GM23338 (cell line): Measurements from ENCODE around the gene COL25A1. TPM values are rescaled to one million over a fixed set of nuclear protein-coding genes. Genes with fewer than 3 reads are reported as not detected.

ENCODE experiments used
- ATAC-seq: fragments of 200-7000 bp; cut with Tn5 transposase; 3 replicates; pipeline ENCODE4 v1.9.1; 2020
- DNase-seq: peaks from one replicate; pipeline ENCODE4 v3.0.0-alpha.2; 2015; ENCODE audit warnings: low spot score
- H2AFZ ChIP-seq: fragments of 200-600 bp; sonication (generic); 2 replicates; pipeline ENCODE4 v1.8.0; 2016; ENCODE audit warnings: antibody characterized with exemption, mild to moderate bottlenecking, moderate library complexity
- H3F3A ChIP-seq: fragments of 200-600 bp; sonication (generic); replicated peaks from 2 replicates; pipeline ENCODE4 v1.8.0; 2017; ENCODE audit warnings: antibody characterized with exemption, mixed run types, low read depth
- H3K27ac ChIP-seq: fragments of 200-600 bp; sonication (generic); 2 replicates; pipeline ENCODE4 v1.6.1; 2016; ENCODE audit warnings: low read depth
- H3K27me3 ChIP-seq: fragments of 200-600 bp; sonication (generic); 2 replicates; pipeline ENCODE4 v1.8.0; 2016; ENCODE audit warnings: mild to moderate bottlenecking, mixed run types, moderate library complexity; ENCODE audit not compliant: insufficient read depth
- H3K36me3 ChIP-seq: fragments of 200-600 bp; sonication (generic); 2 replicates; pipeline ENCODE4 v1.8.0; 2016; ENCODE audit warnings: mild to moderate bottlenecking; ENCODE audit not compliant: insufficient read depth
- H3K4me1 ChIP-seq: fragments of 200-600 bp; sonication (generic); 2 replicates; pipeline ENCODE4 v1.8.0; 2016; ENCODE audit warnings: mild to moderate bottlenecking, moderate library complexity; ENCODE audit not compliant: insufficient read depth
- H3K4me2 ChIP-seq: fragments of 200-600 bp; sonication (generic); 2 replicates; pipeline ENCODE4 v1.7.1; 2017; ENCODE audit warnings: mixed run types
- H3K4me3 ChIP-seq: fragments of 200-600 bp; sonication (generic); 2 replicates; pipeline ENCODE4 v1.6.1; 2016; ENCODE audit warnings: mixed run types
- H3K79me2 ChIP-seq: fragments of 200-600 bp; sonication (generic); replicated peaks from 2 replicates; pipeline ENCODE4 v1.8.0; 2017; ENCODE audit warnings: mild to moderate bottlenecking; ENCODE audit not compliant: insufficient read depth
- H3K9me2 ChIP-seq: fragments of 200-600 bp; sonication (generic); 2 replicates; pipeline ENCODE4 v1.8.0; 2017; ENCODE audit not compliant: insufficient read depth
- H4K20me1 ChIP-seq: fragments of 200-600 bp; sonication (generic); replicated peaks from 2 replicates; pipeline ENCODE4 v1.8.0; 2017; ENCODE audit warnings: mild to moderate bottlenecking; ENCODE audit not compliant: insufficient read depth
- H3K27ac Mint-ChIP-seq: 2 replicates; pipeline ENCODE4 v1.8.0; 2020; ENCODE audit warnings: inconsistent platforms, mild to moderate bottlenecking, moderate library complexity, mixed read lengths
- H3K27me3 Mint-ChIP-seq: 3 replicates; pipeline ENCODE4 v1.8.0; 2022; ENCODE audit warnings: low read depth, mild to moderate bottlenecking, moderate library complexity, mixed read lengths, inconsistent platforms; ENCODE audit not compliant: insufficient read depth, poor library complexity
- H3K36me3 Mint-ChIP-seq: 3 replicates; pipeline ENCODE4 v1.8.0; 2021; ENCODE audit warnings: low read depth, mild to moderate bottlenecking, inconsistent platforms, moderate library complexity, mixed read lengths
- H3K4me1 Mint-ChIP-seq: 3 replicates; pipeline ENCODE4 v1.8.0; 2020; ENCODE audit warnings: mild to moderate bottlenecking, inconsistent platforms, mixed read lengths
- H3K4me3 Mint-ChIP-seq: 3 replicates; pipeline ENCODE4 v1.8.0; 2021; ENCODE audit warnings: moderate library complexity, mild to moderate bottlenecking, inconsistent platforms, mixed read lengths
- H3K9me3 Mint-ChIP-seq: 3 replicates; pipeline ENCODE4 v1.8.0; 2020; ENCODE audit warnings: moderate library complexity, mild to moderate bottlenecking, inconsistent platforms, mixed read lengths
- CREB1 ChIP-seq: fragments of 250-450 bp; sonication (Bioruptor Pico); IDR thresholded peaks from 2 replicates; pipeline ENCODE4 v1.5.0; 2020; ENCODE audit warnings: low read depth, mild to moderate bottlenecking, moderate library complexity
- CTCF ChIP-seq, 2 experiments: fragments of 200-600 bp in 1 of 2; sonication (generic) in 1 of 2; conservative IDR thresholded peaks; 2 replicates each; pipeline versions ENCODE4 v1.5.1 to v1.6.1; 2016 to 2017; ENCODE audit warnings: antibody characterized with exemption in 2 of 2, low read depth in 2 of 2, mild to moderate bottlenecking in 2 of 2, moderate library complexity in 1 of 2
- EZH2 ChIP-seq: fragments of 200-600 bp; sonication (generic); IDR thresholded peaks from one replicate; pipeline ENCODE4 v1.8.0; 2017; ENCODE audit warnings: antibody characterized with exemption, mild to moderate bottlenecking, low read depth; ENCODE audit not compliant: unreplicated experiment
- EZH2phosphoT487 ChIP-seq: fragments of 200-600 bp; sonication (generic); IDR thresholded peaks from one replicate; pipeline ENCODE4 v1.8.1; 2018; ENCODE audit warnings: antibody characterized with exemption; ENCODE audit not compliant: unreplicated experiment
- JUNB ChIP-seq: IDR thresholded peaks from one replicate; pipeline ENCODE4 v1.6.1; 2016; ENCODE audit warnings: antibody characterized with exemption; ENCODE audit not compliant: unreplicated experiment
- NANOG ChIP-seq: IDR thresholded peaks from 2 replicates; pipeline ENCODE4 v1.6.1; 2016; ENCODE audit warnings: antibody characterized with exemption, borderline replicate concordance
- POLR2AphosphoS5 ChIP-seq: IDR thresholded peaks from 2 replicates; pipeline ENCODE4 v1.6.1; 2016; ENCODE audit warnings: antibody characterized with exemption, low read depth
- ZNF114 ChIP-seq: fragments of 250-450 bp; sonication (Bioruptor Pico); IDR thresholded peaks from 2 replicates; pipeline ENCODE4 v1.5.0; 2020; ENCODE audit warnings: mild to moderate bottlenecking, moderate library complexity
- ZNF462 ChIP-seq: fragments of 250-450 bp; sonication (Bioruptor Pico); IDR thresholded peaks from 2 replicates; pipeline ENCODE4 v1.5.0; 2020; ENCODE audit warnings: mild to moderate bottlenecking, moderate library complexity
- polyA plus RNA-seq: library from polyadenylated mRNA; unstranded; fragments of >200 nt; fragmentation: Nextera tagmentation; extraction: Ambion mirVana; gene quantifications from 2 replicates; pipeline ENCODE4 v1.2.1, GENCODE V29; 2016
- total RNA-seq: library from RNA; depleted of rRNA; stranded (reverse); fragments of >200 nt; shearing (Covaris generic); gene quantifications from 2 replicates; pipeline ENCODE4 v1.2.3, GENCODE V29; 2014
- TF ChIP-seq, protein P1 (sequence below): IDR thresholded peaks from one replicate; pipeline ENCODE4 v1.6.1; 2018; ENCODE audit warnings: antibody characterized with exemption; ENCODE audit not compliant: unreplicated experiment

The COL25A1 gene
- total and polyA plus RNA-seq, 2 experiments from 2014 or later, result 3.9 to 5.6 TPM

DNA sequence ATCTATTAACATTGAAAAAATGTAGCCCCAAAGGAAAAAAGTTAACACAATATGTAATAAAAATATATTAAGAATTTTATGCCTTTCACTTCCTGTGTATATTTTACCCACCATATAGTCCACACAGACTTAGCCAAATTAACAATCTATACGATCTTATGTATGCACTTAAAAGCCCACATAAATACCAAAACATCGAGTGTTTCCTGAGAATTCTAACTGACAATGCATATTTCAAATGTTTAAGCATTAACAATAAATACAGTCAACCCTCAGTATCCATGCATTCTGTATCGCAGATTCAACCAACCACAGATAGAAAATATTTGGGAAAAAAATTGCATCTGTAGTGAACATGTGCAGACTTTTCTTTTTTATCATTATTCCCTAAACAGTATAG lies 226.8 kb downstream of the COL25A1 start (continued):
- TF ChIP-seq, protein P1, sequence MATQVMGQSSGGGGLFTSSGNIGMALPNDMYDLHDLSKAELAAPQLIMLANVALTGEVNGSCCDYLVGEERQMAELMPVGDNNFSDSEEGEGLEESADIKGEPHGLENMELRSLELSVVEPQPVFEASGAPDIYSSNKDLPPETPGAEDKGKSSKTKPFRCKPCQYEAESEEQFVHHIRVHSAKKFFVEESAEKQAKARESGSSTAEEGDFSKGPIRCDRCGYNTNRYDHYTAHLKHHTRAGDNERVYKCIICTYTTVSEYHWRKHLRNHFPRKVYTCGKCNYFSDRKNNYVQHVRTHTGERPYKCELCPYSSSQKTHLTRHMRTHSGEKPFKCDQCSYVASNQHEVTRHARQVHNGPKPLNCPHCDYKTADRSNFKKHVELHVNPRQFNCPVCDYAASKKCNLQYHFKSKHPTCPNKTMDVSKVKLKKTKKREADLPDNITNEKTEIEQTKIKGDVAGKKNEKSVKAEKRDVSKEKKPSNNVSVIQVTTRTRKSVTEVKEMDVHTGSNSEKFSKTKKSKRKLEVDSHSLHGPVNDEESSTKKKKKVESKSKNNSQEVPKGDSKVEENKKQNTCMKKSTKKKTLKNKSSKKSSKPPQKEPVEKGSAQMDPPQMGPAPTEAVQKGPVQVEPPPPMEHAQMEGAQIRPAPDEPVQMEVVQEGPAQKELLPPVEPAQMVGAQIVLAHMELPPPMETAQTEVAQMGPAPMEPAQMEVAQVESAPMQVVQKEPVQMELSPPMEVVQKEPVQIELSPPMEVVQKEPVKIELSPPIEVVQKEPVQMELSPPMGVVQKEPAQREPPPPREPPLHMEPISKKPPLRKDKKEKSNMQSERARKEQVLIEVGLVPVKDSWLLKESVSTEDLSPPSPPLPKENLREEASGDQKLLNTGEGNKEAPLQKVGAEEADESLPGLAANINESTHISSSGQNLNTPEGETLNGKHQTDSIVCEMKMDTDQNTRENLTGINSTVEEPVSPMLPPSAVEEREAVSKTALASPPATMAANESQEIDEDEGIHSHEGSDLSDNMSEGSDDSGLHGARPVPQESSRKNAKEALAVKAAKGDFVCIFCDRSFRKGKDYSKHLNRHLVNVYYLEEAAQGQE, result no peak
- TF ChIP-seq POLR2AphosphoS5, result no peak

GRCh38 chr4:109072595-109072994 lies 229.9 kb downstream of the COL25A1 start:
- H3F3A ChIP-seq, result no peaks in the 10 kb centered on the region
- H4K20me1 ChIP-seq, result no peaks in the 10 kb centered on the region
- H2AFZ ChIP-seq, result no peak overlapping the region
- H3K9me2 ChIP-seq, result 0 out of 2 replicates have a peak, but pooled peaks cover 5% of the 10 kb centered on the region
- H3K4me3 Mint-ChIP-seq, result no peak overlapping the region
- H3K27me3 Mint-ChIP-seq, result peaks cover 2% of the 10 kb centered on the region
- H3K4me2 ChIP-seq, result no peak overlapping the region
- H3K36me3 ChIP-seq, result peaks cover 8% of the 10 kb centered on the region; the same call in 1 of the 2 replicates
- no peaks in the 10 kb centered on the region for H3K79me2 ChIP-seq
- H3K27ac ChIP-seq, result no peak overlapping the region
- no peaks in the 10 kb centered on the region for H3K4me1 Mint-ChIP-seq
- no peaks in the 10 kb centered on the region for H3K4me1 ChIP-seq
- H3K27ac Mint-ChIP-seq, result no peak overlapping the region
- H3K36me3 Mint-ChIP-seq, result peaks cover 18% of the 10 kb centered on the region; the same call in 2 of the 3 replicates
- DNase-seq (no peak), ATAC-seq (no peak)
- no peak overlapping the region for H3K4me3 ChIP-seq
- no peaks in the 10 kb centered on the region for H3K27me3 ChIP-seq
- peaks cover 26% of the 10 kb centered on the region; the same call in 2 of the 3 replicates for H3K9me3 Mint-ChIP-seq
- TF ChIP-seq, protein P1, result no peak
- TF ChIP-seq CREB1 (CRISPR knock-in tag) (no peak), JUNB (no peak), ZNF114 (no peak), POLR2AphosphoS5 (no peak), ZNF462 (CRISPR knock-in tag) (no peak), NANOG (no peak), EZH2 (no peak), CTCF (conservative IDR thresholded peaks at IDR 0.05; ENCODE audit: low read depth in 2 of 2) (no peak), EZH2phosphoT487 (no peak)
